Measurements from ENCODE around the gene ZNF554. TPM values are rescaled to one million over a fixed set of nuclear protein-coding genes. Genes with fewer than 3 reads are reported as not detected.
"Not testable (repeated sequence)": the region's sequence is repeated elsewhere in the genome, so short reads cannot be mapped to it uniquely, and the experiment has no call there.

ZNF554 gene
- total RNA-seq, 1 donor from 2014 or later: 6.9 TPM

- no peaks in the 10 kb centered on the region for H3K27me3 ChIP-seq
- no peak for DNase-seq (ENCODE audit: extremely low spot score in 2 of 2)
- no peaks in the 10 kb centered on the region for H3K4me1 ChIP-seq
- H3K9me3 ChIP-seq: no peaks in the 10 kb centered on the region
- intact Hi-C loops (cut with DNase I): no loop called here
- H3K4me3 ChIP-seq: no peak within 1 kb of the TSS
- no peak for TF ChIP-seq CTCF (IDR thresholded peaks at IDR 0.05)
- H3K36me3 ChIP-seq: no peaks in the 10 kb centered on the region
- H3K27ac ChIP-seq: no peak within 1 kb of the TSS
Measured at GRCh38 chr19:2867025-2867991, 47.6 kb downstream of the ZNF554 start, which contains the start of gene ZNF556. Gene ZNF556 (plus strand): TSS chr19:2867335. CDS start chr19:2867422, 87 bp downstream.

- DNase-seq (ENCODE audit: extremely low spot score in 2 of 2): no peak
- no peak for TF ChIP-seq POLR2A (IDR thresholded peaks at IDR 0.05)
Measured at GRCh38 chr19:2869618-2870017, 50.0 kb downstream of the ZNF554 start.

GRCh38 chr19:2872175-2872574 lies 52.5 kb downstream of the ZNF554 start:
- H3K4me3 ChIP-seq; H3K36me3 ChIP-seq; H3K4me1 ChIP-seq; intact Hi-C loops (cut with DNase I); H3K9me3 ChIP-seq; H3K27ac ChIP-seq; H3K27me3 ChIP-seq; DNase-seq (ENCODE audit: extremely low spot score in 2 of 2): not testable (repeated sequence)

More at GRCh38 chr19:2869618-2870017, 50.0 kb downstream of the ZNF554 start:
- Histone ChIP-seq H3K27ac (no peak overlapping the region), H3K36me3 (no peaks in the 10 kb centered on the region), H3K27me3 (no peaks in the 10 kb centered on the region), H3K4me3 (no peak overlapping the region), H3K4me1 (no peaks in the 10 kb centered on the region), H3K9me3 (no peaks in the 10 kb centered on the region)
- intact Hi-C loops (cut with DNase I): no loop called here

- Histone ChIP-seq H3K9me3 (peaks cover 24% of the 10 kb centered on the region), H3K4me1 (no peaks in the 10 kb centered on the region), H3K36me3 (no peaks in the 10 kb centered on the region), H3K27me3 (no peaks in the 10 kb centered on the region), H3K4me3 (no peak overlapping the region), H3K27ac (no peak overlapping the region)
- DNase-seq (ENCODE audit: extremely low spot score in 2 of 2): no peak
- intact Hi-C loops (cut with DNase I): no loop called here
- no peak for TF ChIP-seq POLR2AphosphoS5 (IDR thresholded peaks at IDR 0.05; ENCODE audit: insufficient read depth in 1 of 2, low read depth in 1 of 2)
- TF ChIP-seq POLR2A (IDR thresholded peaks at IDR 0.05): no peak
- no peak for TF ChIP-seq CTCF (IDR thresholded peaks at IDR 0.05)
Measured at GRCh38 chr19:2877398-2878331, 58.0 kb downstream of the ZNF554 start.

- Histone ChIP-seq H3K27me3 (no peaks in the 10 kb centered on the region), H3K36me3 (no peaks in the 10 kb centered on the region), H3K4me3 (no peak overlapping the region), H3K4me1 (peaks cover 5% of the 10 kb centered on the region), H3K27ac (no peak overlapping the region), H3K9me3 (peaks cover 5% of the 10 kb centered on the region)
- intact Hi-C loops (cut with DNase I): no loop called here
- DNase-seq (ENCODE audit: extremely low spot score in 2 of 2): no peak
- TF ChIP-seq CTCF (IDR thresholded peaks at IDR 0.05) (no peak), POLR2AphosphoS5 (IDR thresholded peaks at IDR 0.05; ENCODE audit: insufficient read depth in 1 of 2, low read depth in 1 of 2) (no peak), POLR2A (IDR thresholded peaks at IDR 0.05) (no peak)
Measured at GRCh38 chr19:2883686-2884439, 64.2 kb downstream of the ZNF554 start.
